H1 (cell line): Measurements from ENCODE around the gene NOC4L. TPM values are rescaled to one million over a fixed set of nuclear protein-coding genes. Genes with fewer than 3 reads are reported as not detected.

Source experiments
- polyA plus RNA-seq, 7 experiments: library from polyadenylated mRNA; depleted of rRNA in 3 of 7; stranded (reverse) in 5 of 7; unstranded in 2 of 7; fragments of >200 nt in 5 of 7; fragments of 200-250 nt in 2 of 7; gene quantifications; 1 replicate in 5 of 7; 2 replicates in 1 of 7; 4 replicates in 1 of 7; pipeline versions ENCODE4 v1.2.1 to v1.2.3, GENCODE V29; 2011 to 2013; ENCODE audit warnings: missing spikeins in 2 of 7, mixed read lengths in 2 of 7
- total RNA-seq: library from RNA; stranded (reverse); fragmentation: NEBNext Ultra II Directional; extraction: Animal tissue kit (Norgen Biotek cat#: 25700); gene quantifications from 2 replicates; pipeline ENCODE4 v1.2.1, GENCODE V29; 2021
- TF ChIP-seq, protein P1 (sequence below): IDR thresholded peaks from 2 replicates; pipeline ENCODE4 v1.6.1; 2012; ENCODE audit warnings: low read length, inconsistent platforms

Gene NOC4L
- total and polyA plus RNA-seq, 2 of the 8 experiments (the other 6 are each of a cell fraction or from before 2014, with no cell fraction given), result 26.8 to 40.3 TPM

GRCh38 chr12:132170094-132170636 lies 25.9 kb downstream of the NOC4L start (continued):
- TF ChIP-seq, protein P1, sequence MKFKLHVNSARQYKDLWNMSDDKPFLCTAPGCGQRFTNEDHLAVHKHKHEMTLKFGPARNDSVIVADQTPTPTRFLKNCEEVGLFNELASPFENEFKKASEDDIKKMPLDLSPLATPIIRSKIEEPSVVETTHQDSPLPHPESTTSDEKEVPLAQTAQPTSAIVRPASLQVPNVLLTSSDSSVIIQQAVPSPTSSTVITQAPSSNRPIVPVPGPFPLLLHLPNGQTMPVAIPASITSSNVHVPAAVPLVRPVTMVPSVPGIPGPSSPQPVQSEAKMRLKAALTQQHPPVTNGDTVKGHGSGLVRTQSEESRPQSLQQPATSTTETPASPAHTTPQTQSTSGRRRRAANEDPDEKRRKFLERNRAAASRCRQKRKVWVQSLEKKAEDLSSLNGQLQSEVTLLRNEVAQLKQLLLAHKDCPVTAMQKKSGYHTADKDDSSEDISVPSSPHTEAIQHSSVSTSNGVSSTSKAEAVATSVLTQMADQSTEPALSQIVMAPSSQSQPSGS, result no peak
- TF ChIP-seq, all 59 proteins: peak for 0
